KMS-11 (cell line): ENCODE measurements around the gene BMP5.

Experiments used
- H2AFZ ChIP-seq: fragments of 200-600 bp; sonication (generic); 2 replicates; pipeline ENCODE4 v1.6.1; 2016; ENCODE audit warnings: antibody characterized with exemption, mixed run types, low read depth
- H3K27ac ChIP-seq: fragments of 200-600 bp; sonication (generic); 2 replicates; pipeline ENCODE4 v1.6.1; 2016; ENCODE audit warnings: mild to moderate bottlenecking, mixed run types
- H3K27me3 ChIP-seq: fragments of 200-600 bp; sonication (generic); 2 replicates; pipeline ENCODE4 v1.6.1; 2017; ENCODE audit warnings: mild to moderate bottlenecking, low read depth, mixed run types, moderate library complexity; ENCODE audit not compliant: insufficient read depth
- H3K36me3 ChIP-seq: fragments of 200-600 bp; sonication (generic); 2 replicates; pipeline ENCODE4 v1.6.1; 2017; ENCODE audit warnings: mild to moderate bottlenecking, mixed run types; ENCODE audit not compliant: insufficient read depth
- H3K4me1 ChIP-seq: fragments of 200-600 bp; sonication (generic); 2 replicates; pipeline ENCODE4 v1.6.1; 2016; ENCODE audit warnings: mild to moderate bottlenecking, low read depth, mixed run types; ENCODE audit not compliant: poor library complexity, severe bottlenecking
- H3K4me2 ChIP-seq: fragments of 200-600 bp; sonication (generic); 2 replicates; pipeline ENCODE4 v1.7.0; 2016; ENCODE audit warnings: mild to moderate bottlenecking, mixed run types
- H3K4me3 ChIP-seq: fragments of 200-600 bp; sonication (generic); IDR thresholded peaks from 2 replicates; pipeline ENCODE4 v1.6.1; 2017; ENCODE audit warnings: low read depth, low read length, mixed read lengths; ENCODE audit not compliant: insufficient read depth
- H3K79me2 ChIP-seq: fragments of 200-600 bp; sonication (generic); 2 replicates; pipeline ENCODE4 v1.6.1; 2016; ENCODE audit warnings: low read depth, mixed run types; ENCODE audit not compliant: insufficient read depth
- H3K9ac ChIP-seq: fragments of 200-600 bp; sonication (generic); 2 replicates; pipeline ENCODE4 v1.6.1; 2016; ENCODE audit warnings: mild to moderate bottlenecking, mixed run types
- H4K20me1 ChIP-seq: fragments of 200-600 bp; sonication (generic); 2 replicates; pipeline ENCODE4 v1.6.1; 2016; ENCODE audit warnings: mild to moderate bottlenecking, mixed run types; ENCODE audit not compliant: insufficient read depth
- TF ChIP-seq, protein P1 (sequence below): fragments of 200-600 bp; sonication (generic); conservative IDR thresholded peaks from 2 replicates; pipeline ENCODE4 v1.6.1; 2017; ENCODE audit warnings: low read depth, mild to moderate bottlenecking, antibody characterized with exemption, low read length, moderate library complexity, mixed read lengths

BMP5 gene

GRCh38 chr6:55746473-55746872 lies 128.9 kb downstream of the BMP5 start:
- Histone ChIP-seq H3K27me3 (no peaks in the 10 kb centered on the region), H3K79me2 (no peaks in the 10 kb centered on the region), H3K4me2 (no peak overlapping the region)

GRCh38 chr6:55734256-55734655 lies 141.1 kb downstream of the BMP5 start:
- Histone ChIP-seq H2AFZ (no peak overlapping the region), H3K27me3 (no peaks in the 10 kb centered on the region), H3K27ac (no peak overlapping the region), H3K9ac (no peak overlapping the region), H4K20me1 (no peaks in the 10 kb centered on the region), H3K36me3 (no peaks in the 10 kb centered on the region), H3K4me2 (no peak overlapping the region), H3K4me1 (no peaks in the 10 kb centered on the region), H3K4me3 (no peak overlapping the region), H3K79me2 (no peaks in the 10 kb centered on the region)
- TF ChIP-seq, protein P1, sequence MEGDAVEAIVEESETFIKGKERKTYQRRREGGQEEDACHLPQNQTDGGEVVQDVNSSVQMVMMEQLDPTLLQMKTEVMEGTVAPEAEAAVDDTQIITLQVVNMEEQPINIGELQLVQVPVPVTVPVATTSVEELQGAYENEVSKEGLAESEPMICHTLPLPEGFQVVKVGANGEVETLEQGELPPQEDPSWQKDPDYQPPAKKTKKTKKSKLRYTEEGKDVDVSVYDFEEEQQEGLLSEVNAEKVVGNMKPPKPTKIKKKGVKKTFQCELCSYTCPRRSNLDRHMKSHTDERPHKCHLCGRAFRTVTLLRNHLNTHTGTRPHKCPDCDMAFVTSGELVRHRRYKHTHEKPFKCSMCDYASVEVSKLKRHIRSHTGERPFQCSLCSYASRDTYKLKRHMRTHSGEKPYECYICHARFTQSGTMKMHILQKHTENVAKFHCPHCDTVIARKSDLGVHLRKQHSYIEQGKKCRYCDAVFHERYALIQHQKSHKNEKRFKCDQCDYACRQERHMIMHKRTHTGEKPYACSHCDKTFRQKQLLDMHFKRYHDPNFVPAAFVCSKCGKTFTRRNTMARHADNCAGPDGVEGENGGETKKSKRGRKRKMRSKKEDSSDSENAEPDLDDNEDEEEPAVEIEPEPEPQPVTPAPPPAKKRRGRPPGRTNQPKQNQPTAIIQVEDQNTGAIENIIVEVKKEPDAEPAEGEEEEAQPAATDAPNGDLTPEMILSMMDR, result no peak

More at GRCh38 chr6:55746473-55746872, 128.9 kb downstream of the BMP5 start:
- H3K27ac ChIP-seq, result no peak overlapping the region
- H3K4me1 ChIP-seq, result no peaks in the 10 kb centered on the region
- no peak overlapping the region for H3K9ac ChIP-seq
- H4K20me1 ChIP-seq, result no peaks in the 10 kb centered on the region
- TF ChIP-seq, protein P1, result no peak
- H3K36me3 ChIP-seq, result no peaks in the 10 kb centered on the region
- no peak overlapping the region for H3K4me3 ChIP-seq
- no peak overlapping the region for H2AFZ ChIP-seq

DNA sequence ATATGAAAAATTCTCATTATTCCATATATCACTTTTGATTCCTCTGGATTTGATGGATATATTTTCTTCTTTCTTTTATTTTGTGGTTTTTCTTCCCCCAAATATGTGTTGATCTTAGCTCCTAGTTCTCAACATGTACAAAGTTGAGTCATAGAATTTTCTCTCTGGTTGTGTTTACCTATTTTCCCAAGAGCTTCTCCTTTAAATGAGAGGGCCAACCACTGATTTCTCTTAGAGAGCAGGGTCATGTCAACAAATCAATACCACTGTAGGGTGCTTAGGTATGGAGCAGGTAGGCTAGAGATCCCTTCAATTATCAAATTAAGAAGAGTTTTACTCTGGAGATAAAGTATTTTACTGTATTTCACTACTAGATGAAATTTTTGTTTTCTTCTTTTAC lies 145.7 kb downstream of the BMP5 start:
- TF ChIP-seq, protein P1, result no peak
- Histone ChIP-seq H3K27ac (no peak overlapping the region), H3K9ac (no peak overlapping the region), H4K20me1 (no peaks in the 10 kb centered on the region), H3K4me3 (no peak overlapping the region), H3K27me3 (no peaks in the 10 kb centered on the region), H3K36me3 (no peaks in the 10 kb centered on the region), H3K79me2 (no peaks in the 10 kb centered on the region), H2AFZ (no peak overlapping the region), H3K4me1 (no peaks in the 10 kb centered on the region), H3K4me2 (no peak overlapping the region)

DNA sequence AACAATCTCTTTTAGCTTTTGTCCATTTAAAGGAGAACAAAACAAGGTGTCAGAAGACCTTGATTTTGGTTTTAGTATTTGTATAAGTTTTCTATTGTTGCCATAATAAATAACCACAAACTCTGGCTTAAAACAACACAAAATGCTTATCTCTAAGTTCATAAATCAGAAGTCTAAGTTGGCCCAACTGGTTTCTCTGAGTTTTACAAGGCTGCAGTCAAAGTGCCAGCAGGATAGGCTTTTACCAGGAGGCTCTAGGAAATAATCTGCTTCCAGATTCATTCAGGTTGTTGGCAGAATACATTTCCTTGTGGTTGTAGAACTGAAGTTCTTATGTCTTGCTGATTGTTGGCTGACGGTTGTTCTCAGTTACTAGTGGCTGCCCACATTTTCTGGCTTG lies 149.2 kb downstream of the BMP5 start:
- no peak overlapping the region for H3K27ac ChIP-seq
- H3K36me3 ChIP-seq, result no peaks in the 10 kb centered on the region
- H2AFZ ChIP-seq, result no peak overlapping the region
- no peak overlapping the region for H3K9ac ChIP-seq
- H3K4me2 ChIP-seq, result no peak overlapping the region
- no peaks in the 10 kb centered on the region for H3K27me3 ChIP-seq
- TF ChIP-seq, protein P1, result no peak
- no peaks in the 10 kb centered on the region for H3K79me2 ChIP-seq
- no peaks in the 10 kb centered on the region for H4K20me1 ChIP-seq
- no peaks in the 10 kb centered on the region for H3K4me1 ChIP-seq
- H3K4me3 ChIP-seq, result no peak overlapping the region
